Measurements from ENCODE around the gene ITPK1.

The ITPK1 gene

GRCh38 chr14:93085911-93086310 is 29.8 kb downstream of the ITPK1 start:
- no peaks in the 10 kb centered on the region for H3K36me3 ChIP-seq (ENCODE audit: control insufficient read depth, insufficient read depth, low read length)
- no peaks in the 10 kb centered on the region for H3K4me1 ChIP-seq (ENCODE audit: control insufficient read depth, insufficient read depth, low read length)
- no peaks in the 10 kb centered on the region for H3K9me3 ChIP-seq (ENCODE audit: control insufficient read depth, low read length)
- no peaks in the 10 kb centered on the region for H3K27me3 ChIP-seq (ENCODE audit: control insufficient read depth, insufficient read depth, low read length)
- H3K4me3 ChIP-seq (ENCODE audit: low read length): no peak overlapping the region
- H3K9ac ChIP-seq (ENCODE audit: low read length): no peak overlapping the region

- Histone ChIP-seq H3K4me1 (ENCODE audit: control insufficient read depth, insufficient read depth, low read length) (no peaks in the 10 kb centered on the region), H3K4me3 (ENCODE audit: low read length) (no peak overlapping the region), H3K9me3 (ENCODE audit: control insufficient read depth, low read length) (no peaks in the 10 kb centered on the region), H3K9ac (ENCODE audit: low read length) (no peak overlapping the region), H3K27me3 (ENCODE audit: control insufficient read depth, insufficient read depth, low read length) (no peaks in the 10 kb centered on the region), H3K36me3 (ENCODE audit: control insufficient read depth, insufficient read depth, low read length) (no peaks in the 10 kb centered on the region)
Measured at GRCh38 chr14:93084866-93085857, 30.6 kb downstream of the ITPK1 start.

GRCh38 chr14:93084402-93084801 is 31.3 kb downstream of the ITPK1 start:
- Histone ChIP-seq H3K27me3 (ENCODE audit: control insufficient read depth, insufficient read depth, low read length) (no peaks in the 10 kb centered on the region), H3K9ac (ENCODE audit: low read length) (no peak overlapping the region), H3K4me3 (ENCODE audit: low read length) (no peak overlapping the region), H3K4me1 (ENCODE audit: control insufficient read depth, insufficient read depth, low read length) (no peaks in the 10 kb centered on the region), H3K36me3 (ENCODE audit: control insufficient read depth, insufficient read depth, low read length) (no peaks in the 10 kb centered on the region), H3K9me3 (ENCODE audit: control insufficient read depth, low read length) (no peaks in the 10 kb centered on the region)

GRCh38 chr14:93083917-93084316 is 31.8 kb downstream of the ITPK1 start:
- no peaks in the 10 kb centered on the region for H3K4me1 ChIP-seq (ENCODE audit: control insufficient read depth, insufficient read depth, low read length)
- H3K36me3 ChIP-seq (ENCODE audit: control insufficient read depth, insufficient read depth, low read length): no peaks in the 10 kb centered on the region
- H3K9ac ChIP-seq (ENCODE audit: low read length): no peak overlapping the region

GRCh38 chr14:93082576-93083001 is 33.1 kb downstream of the ITPK1 start:
- Histone ChIP-seq H3K4me1 (ENCODE audit: control insufficient read depth, insufficient read depth, low read length) (no peaks in the 10 kb centered on the region), H3K9me3 (ENCODE audit: control insufficient read depth, low read length) (no peaks in the 10 kb centered on the region), H3K9ac (ENCODE audit: low read length) (no peak overlapping the region), H3K4me3 (ENCODE audit: low read length) (no peak overlapping the region), H3K27me3 (ENCODE audit: control insufficient read depth, insufficient read depth, low read length) (no peaks in the 10 kb centered on the region), H3K36me3 (ENCODE audit: control insufficient read depth, insufficient read depth, low read length) (no peaks in the 10 kb centered on the region)

More at GRCh38 chr14:93083917-93084316, 31.8 kb downstream of the ITPK1 start:
- Histone ChIP-seq H3K9me3 (ENCODE audit: control insufficient read depth, low read length) (no peaks in the 10 kb centered on the region), H3K27me3 (ENCODE audit: control insufficient read depth, insufficient read depth, low read length) (no peaks in the 10 kb centered on the region), H3K4me3 (ENCODE audit: low read length) (no peak overlapping the region)

GRCh38 chr14:93081876-93082570 is 33.7 kb downstream of the ITPK1 start:
- no peaks in the 10 kb centered on the region for H3K27me3 ChIP-seq (ENCODE audit: control insufficient read depth, insufficient read depth, low read length)
- H3K9me3 ChIP-seq (ENCODE audit: control insufficient read depth, low read length): no peaks in the 10 kb centered on the region
- no peak overlapping the region for H3K4me3 ChIP-seq (ENCODE audit: low read length)
- H3K36me3 ChIP-seq (ENCODE audit: control insufficient read depth, insufficient read depth, low read length): no peaks in the 10 kb centered on the region
- H3K4me1 ChIP-seq (ENCODE audit: control insufficient read depth, insufficient read depth, low read length): no peaks in the 10 kb centered on the region
- H3K9ac ChIP-seq (ENCODE audit: low read length): no peak overlapping the region

GRCh38 chr14:93079865-93080403 is 35.8 kb downstream of the ITPK1 start:
- Histone ChIP-seq H3K36me3 (ENCODE audit: control insufficient read depth, insufficient read depth, low read length) (no peaks in the 10 kb centered on the region), H3K9me3 (ENCODE audit: control insufficient read depth, low read length) (no peaks in the 10 kb centered on the region), H3K4me3 (ENCODE audit: low read length) (no peak overlapping the region), H3K27me3 (ENCODE audit: control insufficient read depth, insufficient read depth, low read length) (no peaks in the 10 kb centered on the region), H3K4me1 (ENCODE audit: control insufficient read depth, insufficient read depth, low read length) (no peaks in the 10 kb centered on the region), H3K9ac (ENCODE audit: low read length) (no peak overlapping the region)

GRCh38 chr14:93079321-93079720 is 36.4 kb downstream of the ITPK1 start:
- Histone ChIP-seq H3K36me3 (ENCODE audit: control insufficient read depth, insufficient read depth, low read length) (no peaks in the 10 kb centered on the region), H3K9me3 (ENCODE audit: control insufficient read depth, low read length) (no peaks in the 10 kb centered on the region), H3K4me1 (ENCODE audit: control insufficient read depth, insufficient read depth, low read length) (no peaks in the 10 kb centered on the region), H3K27me3 (ENCODE audit: control insufficient read depth, insufficient read depth, low read length) (no peaks in the 10 kb centered on the region), H3K4me3 (ENCODE audit: low read length) (no peak overlapping the region), H3K9ac (ENCODE audit: low read length) (no peak overlapping the region)

- no peaks in the 10 kb centered on the region for H3K27me3 ChIP-seq (ENCODE audit: control insufficient read depth, insufficient read depth, low read length)
- H3K9ac ChIP-seq (ENCODE audit: low read length): no peak overlapping the region
- H3K4me3 ChIP-seq (ENCODE audit: low read length): no peak overlapping the region
- no peaks in the 10 kb centered on the region for H3K4me1 ChIP-seq (ENCODE audit: control insufficient read depth, insufficient read depth, low read length)
- no peaks in the 10 kb centered on the region for H3K9me3 ChIP-seq (ENCODE audit: control insufficient read depth, low read length)
- no peaks in the 10 kb centered on the region for H3K36me3 ChIP-seq (ENCODE audit: control insufficient read depth, insufficient read depth, low read length)
Measured at GRCh38 chr14:93078870-93079269, 36.9 kb downstream of the ITPK1 start.

GRCh38 chr14:93076755-93077154 is 39.0 kb downstream of the ITPK1 start:
- no peak overlapping the region for H3K4me3 ChIP-seq (ENCODE audit: low read length)
- H3K27me3 ChIP-seq (ENCODE audit: control insufficient read depth, insufficient read depth, low read length): no peaks in the 10 kb centered on the region
- H3K4me1 ChIP-seq (ENCODE audit: control insufficient read depth, insufficient read depth, low read length): peaks cover 6% of the 10 kb centered on the region
- H3K36me3 ChIP-seq (ENCODE audit: control insufficient read depth, insufficient read depth, low read length): no peaks in the 10 kb centered on the region
- no peaks in the 10 kb centered on the region for H3K9me3 ChIP-seq (ENCODE audit: control insufficient read depth, low read length)
- no peak overlapping the region for H3K9ac ChIP-seq (ENCODE audit: low read length)

- H3K4me3 ChIP-seq (ENCODE audit: low read length): no peak overlapping the region
- H3K9ac ChIP-seq (ENCODE audit: low read length): no peak overlapping the region
- peaks cover 6% of the 10 kb centered on the region for H3K4me1 ChIP-seq (ENCODE audit: control insufficient read depth, insufficient read depth, low read length)
- no peaks in the 10 kb centered on the region for H3K27me3 ChIP-seq (ENCODE audit: control insufficient read depth, insufficient read depth, low read length)
- H3K36me3 ChIP-seq (ENCODE audit: control insufficient read depth, insufficient read depth, low read length): no peaks in the 10 kb centered on the region
- no peaks in the 10 kb centered on the region for H3K9me3 ChIP-seq (ENCODE audit: control insufficient read depth, low read length)
Measured at GRCh38 chr14:93075891-93076290, 39.8 kb downstream of the ITPK1 start.
